GM15510 (cell line): Measurements from ENCODE around the gene PARD6G.

ENCODE experiments used
- POLR2A ChIP-seq: IDR thresholded peaks from 3 replicates; pipeline ENCODE4 v1.6.1; 2011; ENCODE audit warnings: borderline replicate concordance; ENCODE audit not compliant: insufficient read length; ENCODE audit errors: extremely low read depth

PARD6G gene

GRCh38 chr18:80244167-80244566 is 3.1 kb downstream of the PARD6G start:
- no peak for TF ChIP-seq POLR2A

DNA sequence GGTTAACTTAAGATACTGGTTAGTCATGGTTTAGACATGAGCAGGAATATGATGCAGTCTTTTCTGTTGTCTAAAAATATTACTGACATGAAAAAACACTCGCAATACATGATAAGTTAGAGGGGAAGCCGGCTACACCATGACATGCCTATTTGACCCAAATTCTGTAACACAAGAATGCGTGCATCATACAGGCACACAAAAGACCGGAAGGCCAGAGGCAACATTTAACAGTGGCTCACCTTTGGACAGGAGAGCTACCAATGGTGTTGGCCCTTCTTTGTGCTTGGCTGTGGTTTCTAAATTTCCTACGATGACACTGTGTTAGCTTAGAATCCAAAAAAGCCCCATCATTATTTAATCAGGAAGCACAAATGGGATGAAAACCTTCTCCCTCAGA is 4.1 kb downstream of the PARD6G start:
- TF ChIP-seq POLR2A, result no peak

GRCh38 chr18:80241919-80242777 is 5.2 kb downstream of the PARD6G start:
- TF ChIP-seq POLR2A, result no peak

- TF ChIP-seq POLR2A, result no peak
Measured at GRCh38 chr18:80239830-80240229, 7.5 kb downstream of the PARD6G start.

DNA sequence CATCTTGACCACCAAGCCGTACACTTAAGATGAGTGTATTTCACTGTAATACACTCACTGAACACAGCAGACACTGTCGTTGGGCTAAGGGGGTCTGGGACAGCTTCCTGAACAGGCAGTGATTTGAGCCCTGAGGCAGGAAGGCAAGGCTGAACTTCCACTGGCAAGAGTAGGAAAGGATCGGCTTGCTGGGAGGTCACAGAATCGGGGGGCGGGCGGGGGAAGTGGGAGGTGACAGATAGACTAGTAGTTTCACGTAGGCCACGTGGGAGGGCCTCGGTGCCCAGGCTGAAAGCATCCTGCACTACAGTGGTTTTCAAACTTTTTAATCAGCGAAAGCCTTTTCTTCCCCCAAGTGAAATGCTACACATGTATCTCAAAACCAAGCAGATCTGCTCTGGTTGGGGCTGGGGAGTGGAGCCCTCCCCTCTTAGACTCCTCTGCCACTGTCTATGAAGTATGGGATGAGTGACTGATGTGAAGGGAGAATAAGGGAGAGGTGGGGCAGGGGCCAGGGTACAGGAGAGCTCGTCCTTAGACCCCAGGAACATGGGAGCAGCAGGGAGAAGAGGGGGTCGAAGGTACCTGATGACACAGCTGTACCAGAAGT is 8.6 kb downstream of the PARD6G start:
- TF ChIP-seq POLR2A, result no peak

DNA sequence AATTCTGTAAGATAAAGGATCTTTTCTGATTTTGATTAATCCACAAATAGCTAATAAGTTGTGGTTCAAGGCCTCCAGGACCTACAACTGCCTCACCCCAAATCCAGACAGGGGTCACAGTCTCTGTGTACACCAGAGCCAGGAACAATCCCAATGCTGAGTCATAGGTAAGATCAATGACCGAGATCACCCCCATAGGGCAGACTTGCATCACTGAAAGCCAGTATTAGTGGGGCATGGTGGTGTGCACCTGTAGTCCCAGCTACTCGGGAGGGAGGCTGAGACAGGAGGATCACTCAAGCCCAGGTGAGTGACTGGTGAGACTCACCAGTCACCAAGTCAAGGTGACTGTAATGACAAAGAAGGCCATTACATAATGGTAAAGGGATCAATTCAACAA is 12.9 kb downstream of the PARD6G start:
- no peak for TF ChIP-seq POLR2A

DNA sequence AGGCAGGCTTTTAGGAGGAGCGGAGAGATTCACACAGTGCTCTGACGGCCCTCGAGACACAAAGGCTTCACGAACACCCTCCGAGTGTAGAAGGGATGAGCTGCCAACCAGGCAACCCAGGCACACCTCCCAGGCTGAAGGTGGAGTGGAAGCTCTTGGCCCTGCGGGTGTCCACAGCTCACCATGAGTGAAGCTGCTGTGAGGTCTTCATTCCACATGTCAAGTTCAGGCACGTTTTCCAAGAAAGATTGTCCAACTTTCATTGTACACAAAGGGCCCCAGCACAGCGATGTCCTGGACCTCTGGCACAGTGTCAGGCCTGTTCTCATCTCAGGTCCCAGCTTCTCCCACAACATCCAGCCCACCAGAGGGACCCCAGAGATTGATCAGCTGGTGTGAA is 13.4 kb downstream of the PARD6G start:
- TF ChIP-seq POLR2A, result no peak

- TF ChIP-seq POLR2A, result no peak
Measured at GRCh38 chr18:80233201-80233835, 14.0 kb downstream of the PARD6G start.

DNA sequence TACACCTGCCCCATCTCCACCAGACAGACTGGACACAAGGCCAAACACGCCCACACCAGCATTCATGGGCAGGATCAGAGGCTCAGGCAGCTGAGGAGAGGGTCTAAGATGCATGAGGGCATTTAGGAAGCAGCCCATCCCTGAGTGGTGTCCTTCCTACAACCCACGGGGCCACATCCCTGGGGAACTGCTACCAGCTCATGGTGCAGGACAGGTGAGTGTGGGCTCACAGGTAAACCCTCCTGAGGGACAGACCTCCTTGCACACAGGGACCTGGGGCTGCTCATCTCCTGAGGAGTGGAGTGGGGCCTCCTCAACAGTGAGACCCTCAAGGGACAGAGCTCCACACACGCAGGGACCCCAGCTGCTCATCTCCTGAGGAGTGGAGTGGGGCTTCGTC is 14.6 kb downstream of the PARD6G start:
- no peak for TF ChIP-seq POLR2A

- TF ChIP-seq POLR2A, result no peak
Measured at GRCh38 chr18:80232030-80232429, 15.3 kb downstream of the PARD6G start.

- no peak for TF ChIP-seq POLR2A
Measured at GRCh38 chr18:80231616-80232015, 15.7 kb downstream of the PARD6G start.

- no peak for TF ChIP-seq POLR2A
Measured at GRCh38 chr18:80231151-80231550, 16.2 kb downstream of the PARD6G start.

DNA sequence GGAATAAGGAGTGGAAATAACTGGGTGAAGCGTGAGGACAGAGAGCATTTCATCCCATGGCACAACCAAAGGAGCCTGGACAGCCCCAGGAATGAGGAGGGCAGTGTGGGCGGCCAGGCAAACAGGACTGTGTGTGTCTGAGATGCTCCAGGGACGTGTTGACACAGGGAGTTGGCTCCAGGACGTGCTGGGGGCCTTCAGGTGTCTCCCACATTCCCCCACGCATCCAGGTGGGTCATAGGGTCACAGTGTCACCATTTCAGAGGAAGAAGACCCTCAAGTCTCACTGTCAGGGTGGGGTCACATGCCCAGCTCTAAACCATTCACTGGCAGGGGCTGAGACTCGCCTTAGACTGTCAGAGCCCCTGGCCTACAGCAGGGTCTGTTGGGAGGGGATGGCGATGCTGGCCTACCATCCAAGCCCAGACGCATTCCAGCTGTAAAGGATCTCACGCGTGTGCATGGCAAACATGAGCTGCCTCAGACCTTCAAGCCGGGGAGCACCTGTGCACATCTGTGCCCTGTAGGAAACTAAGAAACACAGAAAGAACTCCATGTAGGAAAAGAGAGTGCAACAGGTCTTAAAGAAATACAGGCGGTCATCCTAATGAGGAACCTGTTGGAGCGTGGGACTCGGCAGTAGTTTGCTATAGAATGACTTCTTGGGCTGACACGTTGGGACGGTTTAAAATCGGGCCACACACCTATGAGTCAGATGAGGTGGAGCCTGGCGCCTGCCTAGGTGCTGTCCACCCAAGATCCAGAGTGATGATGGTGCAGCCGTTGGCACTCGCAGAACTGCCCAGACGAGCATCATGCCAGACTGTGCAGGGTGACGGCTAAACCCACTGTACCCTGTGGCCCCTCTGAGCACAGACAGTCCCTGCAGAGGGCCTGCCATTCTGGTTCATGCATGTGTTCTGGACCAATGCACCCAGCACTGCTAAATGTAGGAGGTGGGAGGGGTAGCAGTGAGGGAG is 17.3 kb downstream of the PARD6G start:
- TF ChIP-seq POLR2A, result no peak

DNA sequence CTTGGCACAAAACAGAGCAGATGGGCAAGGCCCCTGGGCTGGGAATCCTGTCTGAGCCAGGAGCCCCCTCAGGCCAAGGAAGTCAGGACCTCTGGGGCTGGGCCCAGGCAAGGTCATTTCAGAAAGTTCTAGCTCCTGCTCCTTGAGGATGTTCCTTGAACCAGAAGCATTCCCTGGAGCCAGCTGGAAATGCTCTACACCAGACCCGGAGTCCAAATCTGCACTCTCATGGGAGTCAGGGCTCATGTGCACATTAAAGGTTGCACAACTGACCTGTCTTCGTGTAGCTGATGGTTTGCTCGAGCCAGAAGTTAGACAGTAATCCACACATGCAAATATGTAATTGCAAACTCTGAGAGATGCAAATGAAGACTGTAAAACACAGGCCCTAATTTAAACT is 18.0 kb downstream of the PARD6G start:
- TF ChIP-seq POLR2A, result no peak

DNA sequence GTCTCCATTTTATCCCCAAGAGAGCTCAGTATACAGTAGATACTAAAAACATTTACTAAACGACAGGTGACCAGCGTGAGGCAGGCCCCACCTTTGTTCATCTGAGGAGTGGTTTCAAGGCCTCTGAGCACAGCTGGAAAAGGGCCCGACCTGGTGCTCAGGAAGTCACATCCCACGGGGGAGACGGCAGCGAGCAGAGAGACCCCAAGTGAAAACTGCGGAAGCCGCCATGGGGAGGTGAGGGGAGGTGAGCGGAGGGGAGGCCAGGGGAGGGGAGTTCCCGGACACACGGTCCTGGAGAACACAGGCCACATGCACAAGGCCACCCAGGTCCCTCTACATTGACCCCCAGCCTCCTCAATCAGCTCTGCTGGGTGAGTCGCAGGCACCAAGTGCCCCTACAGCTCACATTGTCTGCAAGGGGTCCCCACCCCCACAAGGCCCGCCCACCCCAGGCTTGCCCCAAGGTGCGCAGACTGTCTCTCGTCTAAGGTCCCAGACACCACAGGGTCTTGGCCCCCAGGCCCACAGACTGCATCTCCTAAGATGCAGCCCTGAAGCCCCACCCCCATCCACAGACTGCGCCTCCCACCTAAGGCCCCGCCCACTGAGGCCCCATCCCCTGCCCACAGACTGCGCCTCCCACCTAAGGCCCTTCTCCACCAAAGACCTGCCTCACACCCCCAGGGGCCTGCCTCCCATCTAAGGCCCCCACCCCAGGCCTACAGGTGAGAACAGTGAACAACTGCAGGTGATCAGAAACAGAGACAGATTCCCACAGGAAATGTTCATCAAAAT is 19.1 kb downstream of the PARD6G start:
- TF ChIP-seq POLR2A, result no peak

- no peak for TF ChIP-seq POLR2A
Measured at GRCh38 chr18:80227472-80227871, 19.8 kb downstream of the PARD6G start.
